AG09309 (cell line): ENCODE results near the gene CARD19.

Experiments
- DNase-seq: peaks from one replicate; pipeline ENCODE4 v3.0.0-alpha.2; 2010; ENCODE audit warnings: low read depth
- H3K4me3 ChIP-seq: 2 replicates; pipeline ENCODE4 v1.5.1; 2011; ENCODE audit warnings: mild to moderate bottlenecking, low read depth, low read length, moderate library complexity; ENCODE audit not compliant: control insufficient read depth
- TF ChIP-seq, protein P1 (sequence below): IDR thresholded peaks from 2 replicates; pipeline ENCODE4 v1.5.1; 2011; ENCODE audit warnings: mild to moderate bottlenecking, low read depth, low read length, inconsistent platforms; ENCODE audit not compliant: insufficient read depth, control insufficient read depth; ENCODE audit errors: missing control alignments

Gene CARD19

DNA sequence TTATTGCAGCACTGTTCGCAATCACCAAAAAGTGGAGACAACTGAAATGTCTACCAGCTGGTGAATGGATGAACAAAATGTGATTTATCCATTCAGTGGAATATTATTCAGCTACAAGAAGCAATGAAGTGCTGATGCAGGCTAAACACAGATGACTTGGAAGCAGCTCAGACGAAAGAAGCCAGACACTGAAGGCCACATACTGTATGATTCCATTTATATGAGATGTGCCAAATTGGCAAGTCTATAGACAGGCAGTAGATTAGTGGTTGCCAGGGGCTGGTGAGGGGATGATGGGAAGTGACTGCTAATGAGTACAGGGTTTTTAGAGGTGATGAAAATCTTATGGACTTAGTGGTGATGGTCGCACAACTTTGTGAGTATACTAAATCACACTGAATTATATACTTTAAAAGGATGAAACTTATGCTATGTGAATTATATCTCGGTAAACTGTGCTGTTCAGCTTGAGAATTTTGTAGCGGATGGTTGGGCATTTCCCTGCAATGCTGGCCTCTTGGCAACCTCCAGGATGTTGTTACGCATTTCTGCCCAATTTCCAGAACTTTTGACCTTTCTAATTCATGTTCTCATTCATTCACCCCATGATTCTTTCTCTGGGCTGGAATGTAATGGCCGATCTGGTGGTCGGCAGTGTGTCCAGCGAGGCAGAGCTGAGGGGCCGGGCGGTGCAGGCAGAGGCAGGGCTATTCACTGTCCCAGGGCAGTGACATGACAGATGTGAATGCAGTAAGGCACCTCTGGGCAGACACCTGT lies 66.0 kb downstream of the CARD19 start:
- TF ChIP-seq, protein P1, sequence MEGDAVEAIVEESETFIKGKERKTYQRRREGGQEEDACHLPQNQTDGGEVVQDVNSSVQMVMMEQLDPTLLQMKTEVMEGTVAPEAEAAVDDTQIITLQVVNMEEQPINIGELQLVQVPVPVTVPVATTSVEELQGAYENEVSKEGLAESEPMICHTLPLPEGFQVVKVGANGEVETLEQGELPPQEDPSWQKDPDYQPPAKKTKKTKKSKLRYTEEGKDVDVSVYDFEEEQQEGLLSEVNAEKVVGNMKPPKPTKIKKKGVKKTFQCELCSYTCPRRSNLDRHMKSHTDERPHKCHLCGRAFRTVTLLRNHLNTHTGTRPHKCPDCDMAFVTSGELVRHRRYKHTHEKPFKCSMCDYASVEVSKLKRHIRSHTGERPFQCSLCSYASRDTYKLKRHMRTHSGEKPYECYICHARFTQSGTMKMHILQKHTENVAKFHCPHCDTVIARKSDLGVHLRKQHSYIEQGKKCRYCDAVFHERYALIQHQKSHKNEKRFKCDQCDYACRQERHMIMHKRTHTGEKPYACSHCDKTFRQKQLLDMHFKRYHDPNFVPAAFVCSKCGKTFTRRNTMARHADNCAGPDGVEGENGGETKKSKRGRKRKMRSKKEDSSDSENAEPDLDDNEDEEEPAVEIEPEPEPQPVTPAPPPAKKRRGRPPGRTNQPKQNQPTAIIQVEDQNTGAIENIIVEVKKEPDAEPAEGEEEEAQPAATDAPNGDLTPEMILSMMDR: no peak
- H3K4me3 ChIP-seq: no peak overlapping the region
- DNase-seq: no peak
